ENCODE data around the gene MDFIC. TPM values are rescaled to one million over a fixed set of nuclear protein-coding genes. Genes with fewer than 3 reads are reported as not detected.

MDFIC gene, protein sequence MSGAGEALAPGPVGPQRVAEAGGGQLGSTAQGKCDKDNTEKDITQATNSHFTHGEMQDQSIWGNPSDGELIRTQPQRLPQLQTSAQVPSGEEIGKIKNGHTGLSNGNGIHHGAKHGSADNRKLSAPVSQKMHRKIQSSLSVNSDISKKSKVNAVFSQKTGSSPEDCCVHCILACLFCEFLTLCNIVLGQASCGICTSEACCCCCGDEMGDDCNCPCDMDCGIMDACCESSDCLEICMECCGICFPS
- total RNA-seq (2021; ENCODE audit: unreplicated experiment) (7.3 TPM), Bru-seq, nascent RNA (percentile 55 among the genes with signal in this experiment), BruChase-seq, experiment 1, labeled RNA remaining after a 2-hour chase (percentile 47 among the genes with signal in this experiment), BruChase-seq, experiment 2, labeled RNA remaining after a 6-hour chase (percentile 53 among the genes with signal in this experiment)
- 5.6 TPM for polyA plus RNA-seq (2012; ENCODE audit: insufficient read length)
- long read RNA-seq, full-length matches to known transcripts, result 17 of 20 reads
- long read RNA-seq, partial matches to known transcripts, result 0 of 20 reads
- long read RNA-seq, other reads (novel, unspliced or antisense), result 3 of 20 reads

GRCh38 chr7:114922026-114922651 lies at the start of gene MDFIC:
MDFIC (plus strand) TSS chr7:114922094; CDS start chr7:114923034, 940 bp downstream.
- TF ChIP-seq, protein P1, sequence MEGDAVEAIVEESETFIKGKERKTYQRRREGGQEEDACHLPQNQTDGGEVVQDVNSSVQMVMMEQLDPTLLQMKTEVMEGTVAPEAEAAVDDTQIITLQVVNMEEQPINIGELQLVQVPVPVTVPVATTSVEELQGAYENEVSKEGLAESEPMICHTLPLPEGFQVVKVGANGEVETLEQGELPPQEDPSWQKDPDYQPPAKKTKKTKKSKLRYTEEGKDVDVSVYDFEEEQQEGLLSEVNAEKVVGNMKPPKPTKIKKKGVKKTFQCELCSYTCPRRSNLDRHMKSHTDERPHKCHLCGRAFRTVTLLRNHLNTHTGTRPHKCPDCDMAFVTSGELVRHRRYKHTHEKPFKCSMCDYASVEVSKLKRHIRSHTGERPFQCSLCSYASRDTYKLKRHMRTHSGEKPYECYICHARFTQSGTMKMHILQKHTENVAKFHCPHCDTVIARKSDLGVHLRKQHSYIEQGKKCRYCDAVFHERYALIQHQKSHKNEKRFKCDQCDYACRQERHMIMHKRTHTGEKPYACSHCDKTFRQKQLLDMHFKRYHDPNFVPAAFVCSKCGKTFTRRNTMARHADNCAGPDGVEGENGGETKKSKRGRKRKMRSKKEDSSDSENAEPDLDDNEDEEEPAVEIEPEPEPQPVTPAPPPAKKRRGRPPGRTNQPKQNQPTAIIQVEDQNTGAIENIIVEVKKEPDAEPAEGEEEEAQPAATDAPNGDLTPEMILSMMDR (IDR thresholded peaks at IDR 0.05), result no peak
- TF ChIP-seq SIN3A (IDR thresholded peaks at IDR 0.05; ENCODE audit: borderline replicate concordance, insufficient read depth, low read depth, low read length), result no peak
- TF ChIP-seq, protein P2, sequence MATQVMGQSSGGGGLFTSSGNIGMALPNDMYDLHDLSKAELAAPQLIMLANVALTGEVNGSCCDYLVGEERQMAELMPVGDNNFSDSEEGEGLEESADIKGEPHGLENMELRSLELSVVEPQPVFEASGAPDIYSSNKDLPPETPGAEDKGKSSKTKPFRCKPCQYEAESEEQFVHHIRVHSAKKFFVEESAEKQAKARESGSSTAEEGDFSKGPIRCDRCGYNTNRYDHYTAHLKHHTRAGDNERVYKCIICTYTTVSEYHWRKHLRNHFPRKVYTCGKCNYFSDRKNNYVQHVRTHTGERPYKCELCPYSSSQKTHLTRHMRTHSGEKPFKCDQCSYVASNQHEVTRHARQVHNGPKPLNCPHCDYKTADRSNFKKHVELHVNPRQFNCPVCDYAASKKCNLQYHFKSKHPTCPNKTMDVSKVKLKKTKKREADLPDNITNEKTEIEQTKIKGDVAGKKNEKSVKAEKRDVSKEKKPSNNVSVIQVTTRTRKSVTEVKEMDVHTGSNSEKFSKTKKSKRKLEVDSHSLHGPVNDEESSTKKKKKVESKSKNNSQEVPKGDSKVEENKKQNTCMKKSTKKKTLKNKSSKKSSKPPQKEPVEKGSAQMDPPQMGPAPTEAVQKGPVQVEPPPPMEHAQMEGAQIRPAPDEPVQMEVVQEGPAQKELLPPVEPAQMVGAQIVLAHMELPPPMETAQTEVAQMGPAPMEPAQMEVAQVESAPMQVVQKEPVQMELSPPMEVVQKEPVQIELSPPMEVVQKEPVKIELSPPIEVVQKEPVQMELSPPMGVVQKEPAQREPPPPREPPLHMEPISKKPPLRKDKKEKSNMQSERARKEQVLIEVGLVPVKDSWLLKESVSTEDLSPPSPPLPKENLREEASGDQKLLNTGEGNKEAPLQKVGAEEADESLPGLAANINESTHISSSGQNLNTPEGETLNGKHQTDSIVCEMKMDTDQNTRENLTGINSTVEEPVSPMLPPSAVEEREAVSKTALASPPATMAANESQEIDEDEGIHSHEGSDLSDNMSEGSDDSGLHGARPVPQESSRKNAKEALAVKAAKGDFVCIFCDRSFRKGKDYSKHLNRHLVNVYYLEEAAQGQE (IDR thresholded peaks at IDR 0.05; ENCODE audit: insufficient read depth in 1 of 2, low read depth in 2 of 2, low read length in 1 of 2), result no peak
- TF ChIP-seq TCF7L2 (IDR thresholded peaks at IDR 0.05; ENCODE audit: low read depth, low read length), result no peak
- TF ChIP-seq POLR2AphosphoS5 (IDR thresholded peaks at IDR 0.05; ENCODE audit: low read depth, low read length), result no peak
- peak within 1 kb of the TSS; percentile 59; the same call in 1 of the 2 replicates for H3K27ac ChIP-seq (ENCODE audit: low read length)
- H3K36me3 ChIP-seq (ENCODE audit: control insufficient read depth, insufficient read depth, low read length), result no peaks in the 10 kb centered on the region
- H3K4me1 ChIP-seq (ENCODE audit: control insufficient read depth, insufficient read depth, low read length), result peaks cover 2% of the 10 kb centered on the region; the same call in 1 of the 2 replicates
- BruUV-seq (replicated peaks), result no TSS peak
- intact Hi-C loops (cut with micrococcal nuclease; ENCODE audit: unreplicated experiment), result no loop called here
- H3K4me3 ChIP-seq (ENCODE audit: low read depth in 2 of 2, low read length in 2 of 2), result peak within 1 kb of the TSS; percentile 59 to 81
- H3K9me3 ChIP-seq (ENCODE audit: control insufficient read depth, insufficient read depth, low read depth, low read length), result no peaks in the 10 kb centered on the region
- no peaks in the 10 kb centered on the region for H3K27me3 ChIP-seq (ENCODE audit: control insufficient read depth, insufficient read depth, low read length)
- peak; percentile 89 for ATAC-seq
- DNase-seq (ENCODE audit: low read depth, low spot score), result no peak
- ChIA-PET CTCF (no interaction called here), POLR2A (interaction anchor here (0.6 kb wide), 1 partner anchor 841 kb away, joined by 8 read pairs; no protein-coding TSS in a partner anchor)
- in situ Hi-C loops (cut with HindIII; ENCODE audit: low pct_unique_long_range_greater_than_20kb, low sequenced_read_pairs), result no loop called here

- ChIA-PET CTCF (no interaction called here), POLR2A (no interaction called here)
- Histone ChIP-seq H3K27ac (ENCODE audit: low read length) (no peak overlapping the region), H3K4me1 (ENCODE audit: control insufficient read depth, insufficient read depth, low read length) (no peaks in the 10 kb centered on the region), H3K9me3 (ENCODE audit: control insufficient read depth, insufficient read depth, low read depth, low read length) (no peaks in the 10 kb centered on the region), H3K36me3 (ENCODE audit: control insufficient read depth, insufficient read depth, low read length) (no peaks in the 10 kb centered on the region), H3K27me3 (ENCODE audit: control insufficient read depth, insufficient read depth, low read length) (no peaks in the 10 kb centered on the region), H3K4me3 (ENCODE audit: low read depth in 2 of 2, low read length in 2 of 2) (no peak overlapping the region)
- no TSS peak for BruUV-seq (replicated peaks)
- DNase-seq (ENCODE audit: low read depth, low spot score), result no peak
- in situ Hi-C loops (cut with HindIII; ENCODE audit: low pct_unique_long_range_greater_than_20kb, low sequenced_read_pairs), result no loop called here
- intact Hi-C loops (cut with micrococcal nuclease; ENCODE audit: unreplicated experiment), result no loop called here
- ATAC-seq, result no peak
- TF ChIP-seq, protein P2 (IDR thresholded peaks at IDR 0.05; ENCODE audit: insufficient read depth in 1 of 2, low read depth in 2 of 2, low read length in 1 of 2), result no peak
- TF ChIP-seq, protein P1 (IDR thresholded peaks at IDR 0.05), result no peak
- TF ChIP-seq TCF7L2 (IDR thresholded peaks at IDR 0.05; ENCODE audit: low read depth, low read length), result no peak
Observed at GRCh38 chr7:114874170-114874569, 47.7 kb upstream of the MDFIC start.
